SJCRH30 (cell line): ENCODE data around the gene CHST3. TPM values are rescaled to one million over a fixed set of nuclear protein-coding genes. Genes with fewer than 3 reads are reported as not detected.
"Not testable (repeated sequence)": the region's sequence is repeated elsewhere in the genome, so short reads cannot be mapped to it uniquely, and the experiment has no call there.

ENCODE experiments used
- DNase-seq, 2 experiments: peaks; one replicate each; pipeline ENCODE4 v3.0.0-alpha.2; 2015 to 2020
- H3K27ac ChIP-seq: fragments of 250-450 bp; sonication (Bioruptor Pico); 2 replicates; pipeline ENCODE4 v1.5.1; 2020; ENCODE audit warnings: mild to moderate bottlenecking, moderate library complexity
- H3K27me3 ChIP-seq: fragments of 250-450 bp; sonication (Bioruptor Pico); 2 replicates; pipeline ENCODE4 v1.5.1; 2020; ENCODE audit warnings: mild to moderate bottlenecking, moderate library complexity
- H3K36me3 ChIP-seq: fragments of 250-450 bp; sonication (Bioruptor Pico); 2 replicates; pipeline ENCODE4 v1.5.1; 2020; ENCODE audit warnings: mild to moderate bottlenecking, moderate library complexity
- H3K4me1 ChIP-seq: fragments of 250-450 bp; sonication (Bioruptor Pico); 2 replicates; pipeline ENCODE4 v1.5.1; 2020; ENCODE audit warnings: mild to moderate bottlenecking, moderate library complexity
- H3K4me3 ChIP-seq: fragments of 250-450 bp; sonication (Bioruptor Pico); 2 replicates; pipeline ENCODE4 v1.5.1; 2020; ENCODE audit warnings: mild to moderate bottlenecking, moderate library complexity
- H3K9me3 ChIP-seq: fragments of 250-450 bp; sonication (Bioruptor Pico); replicated peaks from 2 replicates; pipeline ENCODE4 v1.5.1; 2020; ENCODE audit warnings: mild to moderate bottlenecking, moderate library complexity
- total RNA-seq: library from RNA; depleted of rRNA; stranded (reverse); fragments of >200 nt; shearing (Covaris generic); gene quantifications from 2 replicates; pipeline ENCODE4 v1.2.3, GENCODE V29; 2014

CHST3 gene
- total RNA-seq, 1 experiment from 2014 or later: 10.1 TPM

DNA sequence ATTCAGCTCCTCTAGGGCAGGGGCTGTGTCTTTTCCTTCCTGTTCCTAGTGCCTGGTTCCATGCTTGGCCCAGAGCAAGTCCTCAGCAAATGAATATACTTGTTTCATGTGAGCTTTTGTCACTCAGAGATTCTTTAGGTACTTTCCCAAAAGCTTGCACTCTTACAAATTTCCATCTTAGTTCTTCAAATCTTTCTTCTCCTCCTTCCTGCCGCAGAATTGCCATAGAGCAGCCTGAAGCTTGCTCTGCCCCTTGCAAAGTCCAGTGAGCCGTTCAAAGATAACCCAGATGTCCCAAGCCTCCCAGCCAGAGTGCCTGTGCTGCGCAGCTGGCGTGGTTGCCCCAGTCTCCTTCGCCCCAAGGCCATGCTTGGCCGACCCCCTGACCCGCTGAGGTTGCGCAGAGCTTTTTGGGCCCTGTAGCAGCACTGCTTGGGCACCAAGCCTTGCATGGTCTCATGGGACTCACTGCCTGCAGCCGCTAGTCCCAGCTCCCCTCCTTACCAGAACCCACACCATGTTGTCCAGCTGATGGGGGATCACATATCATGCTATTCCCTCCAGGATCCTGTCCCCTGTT lies 20.7 kb downstream of the CHST3 start:
- Histone ChIP-seq H3K36me3 (no peaks in the 10 kb centered on the region), H3K27me3 (no peaks in the 10 kb centered on the region), H3K4me3 (no peak overlapping the region), H3K9me3 (no peaks in the 10 kb centered on the region), H3K4me1 (peaks cover 6% of the 10 kb centered on the region; the same call in 1 of the 2 replicates), H3K27ac (no peak overlapping the region)
- DNase-seq: no peak

DNA sequence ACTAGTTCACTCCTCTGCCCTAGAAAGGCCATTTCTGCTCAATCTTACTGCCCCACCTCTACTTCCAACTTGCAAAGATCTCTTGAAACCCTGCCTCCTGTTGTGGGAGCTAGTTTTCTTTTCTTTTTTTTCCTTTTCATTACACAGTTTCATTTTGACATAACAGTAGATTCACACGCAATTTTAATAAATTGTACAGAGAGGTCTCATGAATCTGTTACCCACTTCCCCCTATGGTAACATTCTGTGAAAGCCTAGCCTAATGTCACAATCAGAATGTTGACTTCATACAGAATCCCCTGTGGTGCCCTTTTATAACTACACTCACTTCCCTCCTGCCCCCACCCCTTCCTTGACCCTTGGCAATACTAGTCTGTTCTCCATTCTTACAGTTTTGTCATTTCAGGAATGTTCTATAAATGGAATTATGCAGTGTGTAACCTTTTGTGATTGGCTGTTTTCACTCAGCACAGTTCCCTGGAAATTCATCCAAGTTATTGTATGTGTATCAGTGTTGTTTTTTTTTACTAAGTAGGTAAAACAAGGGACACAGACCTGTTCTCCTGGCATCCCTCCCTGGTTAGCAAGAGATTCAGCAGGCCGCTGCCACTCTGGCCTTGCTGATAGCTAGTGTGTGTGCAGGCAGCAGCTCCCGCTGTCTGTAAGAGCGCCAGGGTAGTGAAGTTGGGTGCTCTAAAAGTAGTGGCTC lies 21.5 kb downstream of the CHST3 start:
- DNase-seq: no peak

DNA sequence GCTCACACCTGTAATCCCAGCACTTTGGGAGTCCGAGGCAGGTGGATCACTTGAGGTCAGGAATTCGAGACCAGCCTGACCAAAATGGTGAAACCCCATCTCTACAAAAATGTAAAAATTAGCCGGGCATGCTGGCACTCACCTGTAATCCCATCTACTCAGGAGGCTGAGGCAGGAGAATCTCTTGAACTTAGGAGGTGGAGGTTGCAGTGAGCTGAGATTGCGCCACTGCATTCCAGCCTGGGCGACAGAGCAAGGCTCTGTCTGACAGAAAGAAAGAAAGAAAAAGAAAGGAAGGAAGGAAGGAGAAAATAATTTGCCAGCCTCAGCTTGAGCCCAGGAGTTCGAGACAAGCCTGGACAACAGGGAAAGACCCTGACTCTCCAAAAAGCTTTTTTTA lies 24.7 kb downstream of the CHST3 start:
- H3K27ac ChIP-seq, H3K4me1 ChIP-seq, H3K27me3 ChIP-seq, H3K9me3 ChIP-seq, DNase-seq, H3K4me3 ChIP-seq, H3K36me3 ChIP-seq: not testable (repeated sequence)

More for the DNA sequence above, 21.5 kb downstream of the CHST3 start:
- Histone ChIP-seq H3K27me3 (no peaks in the 10 kb centered on the region), H3K9me3 (no peaks in the 10 kb centered on the region), H3K4me3 (no peak overlapping the region), H3K27ac (no peak overlapping the region), H3K4me1 (peaks cover 6% of the 10 kb centered on the region; the same call in 1 of the 2 replicates), H3K36me3 (no peaks in the 10 kb centered on the region)

DNA sequence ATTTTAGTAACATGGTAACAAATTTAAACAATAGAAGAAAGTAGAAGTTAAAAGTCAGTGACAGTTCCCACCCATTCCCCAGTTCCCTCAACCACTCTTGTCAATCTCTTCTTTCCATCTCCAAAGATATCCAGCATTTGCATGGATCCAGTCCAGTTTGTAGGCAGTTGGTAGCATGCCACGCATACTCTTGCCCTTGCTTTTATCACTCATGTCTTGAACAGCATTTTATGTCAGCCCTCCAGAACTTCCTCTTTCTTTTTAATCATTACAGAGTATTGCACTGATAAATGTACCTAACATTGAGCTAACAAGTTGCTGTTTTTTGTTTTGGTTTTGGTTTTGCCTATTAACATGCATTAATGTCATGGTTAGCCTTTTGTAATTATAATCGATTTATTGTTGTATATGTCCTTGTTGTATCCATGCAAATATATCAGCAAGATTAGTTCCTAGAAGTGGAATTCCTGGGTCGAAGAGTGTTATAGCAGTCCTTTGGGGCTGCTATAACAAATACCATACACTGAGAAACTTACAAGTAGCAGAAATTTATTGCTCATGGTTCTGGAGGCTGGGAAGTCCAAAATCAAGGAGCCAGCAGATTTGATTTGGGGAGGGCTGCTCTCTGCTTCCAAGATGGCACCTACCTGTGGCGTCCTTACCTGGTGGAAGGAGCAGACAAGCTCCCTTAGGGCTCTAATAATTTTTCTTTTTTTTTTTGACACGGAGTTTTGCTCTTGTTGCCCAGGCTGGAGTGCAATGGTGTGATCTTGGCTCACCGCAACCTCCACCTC lies 25.7 kb downstream of the CHST3 start:
- H3K4me1 ChIP-seq: no peaks in the 10 kb centered on the region
- DNase-seq: no peak
- no peak overlapping the region for H3K27ac ChIP-seq

DNA sequence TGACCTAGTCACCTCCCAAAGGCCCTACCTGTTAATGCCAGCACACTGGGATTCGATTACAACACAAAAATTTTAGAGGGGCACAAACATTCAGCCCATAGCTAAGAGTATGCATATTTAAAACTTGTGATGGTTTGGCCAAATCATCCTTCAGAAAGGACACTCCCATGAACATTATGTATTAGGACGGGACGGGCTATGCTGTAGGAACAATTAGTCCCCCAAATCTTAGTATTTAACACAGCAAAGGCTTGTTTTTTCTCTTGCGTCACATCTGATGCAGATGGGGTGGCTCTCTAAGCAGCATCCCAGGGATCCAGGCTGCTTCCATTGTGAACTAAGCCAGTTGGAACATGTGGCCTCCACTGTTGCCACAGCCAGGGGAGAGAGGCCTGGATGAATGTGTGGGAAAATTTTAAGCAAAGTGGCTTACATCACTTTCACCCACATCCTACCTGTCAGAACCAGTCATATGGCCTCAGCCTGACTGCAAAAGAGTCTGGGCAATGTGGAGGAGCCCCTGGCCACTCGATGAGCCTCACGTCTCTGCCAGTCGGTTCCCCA lies 26.6 kb downstream of the CHST3 start:
- no peaks in the 10 kb centered on the region for H3K36me3 ChIP-seq
- no peaks in the 10 kb centered on the region for H3K9me3 ChIP-seq
- no peaks in the 10 kb centered on the region for H3K27me3 ChIP-seq
- DNase-seq: no peak
- H3K4me3 ChIP-seq: no peak overlapping the region
- H3K4me1 ChIP-seq: no peaks in the 10 kb centered on the region
- H3K27ac ChIP-seq: no peak overlapping the region

More for the DNA sequence above, 25.7 kb downstream of the CHST3 start:
- H3K36me3 ChIP-seq: no peaks in the 10 kb centered on the region
- H3K27me3 ChIP-seq: no peaks in the 10 kb centered on the region
- H3K9me3 ChIP-seq: no peaks in the 10 kb centered on the region
- H3K4me3 ChIP-seq: no peak overlapping the region

DNA sequence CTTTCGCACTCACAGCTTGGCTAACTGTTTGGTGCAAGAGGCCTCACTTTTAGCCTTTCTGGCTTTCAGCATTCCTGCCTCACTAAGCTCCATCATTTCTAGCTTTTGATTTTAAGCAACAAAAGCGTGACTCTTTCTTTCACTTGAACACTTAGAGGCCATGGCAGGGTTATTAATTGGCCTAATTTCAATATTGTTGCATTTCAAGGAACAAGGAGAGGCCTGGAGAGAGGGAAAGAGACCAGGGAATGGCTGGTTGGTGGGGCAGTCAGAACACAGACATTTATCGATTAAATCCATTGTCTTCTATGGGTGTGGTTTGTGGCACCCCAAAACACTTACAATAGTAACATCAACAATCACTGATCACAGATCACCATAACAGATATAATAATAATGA lies 31.3 kb downstream of the CHST3 start:
- H3K36me3 ChIP-seq: no peaks in the 10 kb centered on the region
- no peaks in the 10 kb centered on the region for H3K9me3 ChIP-seq
- no peak overlapping the region for H3K27ac ChIP-seq
- no peaks in the 10 kb centered on the region for H3K27me3 ChIP-seq
- no peak overlapping the region for H3K4me3 ChIP-seq
- no peak for DNase-seq
- H3K4me1 ChIP-seq: peaks cover 16% of the 10 kb centered on the region

DNA sequence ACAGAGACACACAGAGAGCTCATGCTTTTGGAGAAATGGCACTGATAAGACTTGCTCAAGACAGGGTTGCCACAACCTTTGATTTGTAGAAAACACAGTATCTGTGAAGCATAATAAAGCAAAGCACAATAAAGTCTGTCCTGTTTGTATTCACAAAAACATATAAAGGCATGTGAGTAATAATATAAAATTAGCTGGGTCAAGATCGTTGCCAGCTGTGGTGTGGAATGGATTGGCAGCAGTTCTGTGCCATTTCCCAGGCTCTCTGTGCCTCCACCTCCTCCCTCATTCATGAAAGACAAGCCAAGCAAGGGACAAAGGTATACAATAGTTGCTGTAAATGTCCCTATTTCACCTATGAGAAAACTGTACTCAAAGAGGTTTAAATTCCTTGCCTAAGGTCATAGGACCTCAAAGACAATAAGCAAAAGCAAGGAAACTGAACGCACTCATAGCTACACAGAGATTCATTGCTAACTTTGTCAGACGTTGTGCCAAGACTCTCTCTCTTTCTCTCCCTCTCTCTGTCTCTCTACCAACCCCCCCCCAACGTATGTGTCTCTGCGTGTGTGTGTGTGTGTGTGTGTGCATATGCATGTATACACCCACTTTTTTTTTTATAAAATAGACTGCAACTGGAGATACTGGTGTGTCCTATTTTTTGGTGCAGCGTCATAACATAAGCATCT lies 31.8 kb downstream of the CHST3 start:
- DNase-seq: no peak
- H3K4me3 ChIP-seq: no peak overlapping the region
- no peaks in the 10 kb centered on the region for H3K36me3 ChIP-seq
- H3K27ac ChIP-seq: no peak overlapping the region
- H3K4me1 ChIP-seq: peaks cover 22% of the 10 kb centered on the region
- H3K9me3 ChIP-seq: no peaks in the 10 kb centered on the region
- H3K27me3 ChIP-seq: no peaks in the 10 kb centered on the region

DNA sequence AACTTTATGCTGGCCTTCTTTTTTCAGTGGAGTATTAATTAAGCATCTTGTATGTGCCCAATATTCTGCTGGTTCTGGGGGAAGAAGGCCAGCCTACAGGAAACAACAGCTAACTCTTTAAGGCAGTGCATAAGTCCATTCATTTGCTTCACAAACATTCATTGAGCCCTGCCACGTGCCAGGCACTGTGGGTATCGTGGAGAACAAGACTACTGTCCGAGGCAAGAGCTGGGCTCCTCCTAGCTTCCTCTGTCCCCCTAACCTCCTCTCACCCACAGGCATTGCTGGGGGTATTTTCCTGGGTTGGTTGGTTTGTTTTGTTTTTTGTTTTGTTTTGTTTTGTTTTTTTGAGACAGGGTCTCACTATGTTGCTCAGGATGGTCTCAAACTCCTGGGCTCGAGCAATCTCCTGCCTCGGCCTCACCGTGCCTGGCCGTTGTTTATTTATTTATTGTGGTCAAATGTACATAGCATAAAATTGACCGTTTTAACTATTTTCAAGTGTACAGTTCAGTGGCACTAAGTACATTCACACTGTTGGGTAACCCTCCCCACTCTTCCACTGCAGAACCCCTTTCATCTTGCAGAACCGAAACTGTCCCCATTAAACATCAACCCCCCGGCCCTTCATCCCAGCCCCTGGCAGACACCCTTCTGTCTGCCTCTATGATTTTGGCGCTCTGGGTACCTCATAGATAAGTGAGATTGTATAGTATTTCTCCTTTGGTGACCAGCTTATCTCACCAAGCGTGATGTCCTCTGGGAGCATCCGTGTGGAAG lies 32.6 kb downstream of the CHST3 start:
- Histone ChIP-seq H3K36me3 (no peaks in the 10 kb centered on the region), H3K9me3 (no peaks in the 10 kb centered on the region), H3K27ac (no peak overlapping the region), H3K4me1 (peaks cover 22% of the 10 kb centered on the region), H3K27me3 (no peaks in the 10 kb centered on the region), H3K4me3 (no peak overlapping the region)
- no peak for DNase-seq

DNA sequence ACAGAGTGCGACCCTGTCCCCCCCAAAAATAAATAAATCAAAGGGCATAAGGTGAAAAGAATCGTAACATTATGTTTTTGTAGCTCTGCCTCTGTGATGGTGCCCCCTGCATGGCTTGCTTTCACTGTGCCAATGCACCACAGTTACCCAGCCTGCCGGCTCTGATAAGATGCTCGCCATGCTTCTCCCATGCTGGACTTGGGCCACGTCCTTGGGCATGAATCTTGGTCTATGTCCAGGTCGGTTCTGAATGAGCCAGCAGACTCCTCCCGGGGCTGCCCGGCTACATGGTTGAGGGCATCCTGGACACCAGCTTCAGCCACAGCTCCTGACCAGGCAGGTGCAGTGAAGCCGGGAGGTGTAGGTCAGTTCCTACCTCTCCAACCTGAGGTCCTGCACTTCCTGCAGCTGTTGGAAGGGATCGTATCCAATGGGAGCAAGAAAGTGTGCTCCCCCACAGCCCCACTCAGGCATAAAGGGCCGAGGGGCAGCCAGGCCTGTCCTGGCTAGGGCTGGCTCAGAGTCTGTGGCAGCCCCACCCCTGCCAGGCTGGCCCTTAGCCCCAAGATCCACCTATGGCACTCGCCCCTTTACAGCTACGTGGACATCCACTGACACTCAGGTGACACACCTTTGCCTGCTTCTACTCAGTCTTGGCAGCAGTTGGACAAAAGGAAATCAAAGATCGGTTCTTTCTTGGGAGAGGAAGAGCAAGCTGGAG lies 34.1 kb downstream of the CHST3 start:
- Histone ChIP-seq H3K27ac (peak overlapping the region; percentile 79), H3K27me3 (no peaks in the 10 kb centered on the region)

DNA sequence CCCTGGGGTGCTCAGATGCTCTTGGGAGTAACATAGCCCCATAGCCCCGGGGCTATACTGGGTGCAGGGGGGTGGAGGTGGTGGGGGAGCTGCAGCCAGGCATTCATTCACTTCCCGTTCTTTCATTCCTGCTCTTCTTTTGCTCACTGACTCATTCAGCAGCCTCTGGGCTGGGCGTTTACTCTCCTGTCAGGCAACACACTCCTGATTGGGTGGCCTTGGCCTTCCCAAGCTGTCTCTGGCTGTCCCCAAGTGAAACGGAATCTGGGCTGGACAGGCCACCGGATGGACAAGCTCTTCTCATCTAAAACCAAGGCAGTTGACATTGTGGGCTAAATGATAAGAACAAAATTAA lies 34.6 kb downstream of the CHST3 start:
- DNase-seq: peak; percentile 62 to 70
- no peaks in the 10 kb centered on the region for H3K9me3 ChIP-seq
- peak overlapping the region; percentile 42 for H3K4me3 ChIP-seq
- no peaks in the 10 kb centered on the region for H3K27me3 ChIP-seq
- H3K4me1 ChIP-seq: peaks cover 22% of the 10 kb centered on the region
- H3K36me3 ChIP-seq: no peaks in the 10 kb centered on the region
- peak overlapping the region; percentile 79 for H3K27ac ChIP-seq

More for the DNA sequence above, 34.1 kb downstream of the CHST3 start:
- H3K4me1 ChIP-seq: peaks cover 22% of the 10 kb centered on the region
- DNase-seq: no peak
- H3K4me3 ChIP-seq: no peak overlapping the region
- H3K36me3 ChIP-seq: no peaks in the 10 kb centered on the region
- no peaks in the 10 kb centered on the region for H3K9me3 ChIP-seq

DNA sequence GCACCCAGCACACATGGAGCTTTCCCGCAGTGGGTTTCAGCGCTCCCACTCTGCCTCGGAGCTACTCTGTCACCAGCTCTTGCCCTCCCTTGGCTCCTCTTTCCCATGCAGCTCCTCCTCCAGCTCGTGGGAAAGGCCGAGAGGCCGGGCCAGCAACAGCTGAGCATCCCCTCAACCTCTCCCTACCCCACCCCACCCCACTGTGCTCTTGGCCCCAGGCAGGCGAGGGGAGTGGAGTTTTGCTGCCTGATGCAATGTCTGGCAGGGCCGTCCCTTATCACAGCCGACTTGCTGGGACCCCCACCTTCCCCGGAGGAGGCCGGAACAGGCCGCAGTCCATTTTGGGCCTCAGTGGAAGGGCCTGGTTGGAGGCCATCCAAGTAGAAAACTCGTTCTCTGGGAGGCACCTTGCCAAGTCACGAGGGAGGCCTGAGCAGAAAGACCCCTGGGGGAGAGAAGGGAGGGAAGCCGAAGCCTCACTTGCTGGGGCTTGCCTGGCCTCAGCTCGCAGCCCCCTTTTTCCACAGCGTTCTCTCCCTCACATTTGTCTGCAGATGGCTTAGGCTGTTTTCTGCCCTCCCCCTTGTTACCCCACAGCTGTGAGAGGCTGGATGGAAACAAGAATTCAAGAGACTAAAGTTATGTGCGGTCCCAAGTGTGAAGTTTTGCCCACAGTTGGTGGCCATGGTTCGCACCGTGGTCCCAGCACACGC lies 35.3 kb downstream of the CHST3 start:
- Histone ChIP-seq H3K4me1 (peaks cover 22% of the 10 kb centered on the region), H3K27me3 (no peaks in the 10 kb centered on the region), H3K36me3 (no peaks in the 10 kb centered on the region), H3K9me3 (no peaks in the 10 kb centered on the region), H3K4me3 (peak overlapping the region; percentile 42), H3K27ac (peak overlapping the region; percentile 79)
- DNase-seq: peak; percentile 92 to 94

DNA sequence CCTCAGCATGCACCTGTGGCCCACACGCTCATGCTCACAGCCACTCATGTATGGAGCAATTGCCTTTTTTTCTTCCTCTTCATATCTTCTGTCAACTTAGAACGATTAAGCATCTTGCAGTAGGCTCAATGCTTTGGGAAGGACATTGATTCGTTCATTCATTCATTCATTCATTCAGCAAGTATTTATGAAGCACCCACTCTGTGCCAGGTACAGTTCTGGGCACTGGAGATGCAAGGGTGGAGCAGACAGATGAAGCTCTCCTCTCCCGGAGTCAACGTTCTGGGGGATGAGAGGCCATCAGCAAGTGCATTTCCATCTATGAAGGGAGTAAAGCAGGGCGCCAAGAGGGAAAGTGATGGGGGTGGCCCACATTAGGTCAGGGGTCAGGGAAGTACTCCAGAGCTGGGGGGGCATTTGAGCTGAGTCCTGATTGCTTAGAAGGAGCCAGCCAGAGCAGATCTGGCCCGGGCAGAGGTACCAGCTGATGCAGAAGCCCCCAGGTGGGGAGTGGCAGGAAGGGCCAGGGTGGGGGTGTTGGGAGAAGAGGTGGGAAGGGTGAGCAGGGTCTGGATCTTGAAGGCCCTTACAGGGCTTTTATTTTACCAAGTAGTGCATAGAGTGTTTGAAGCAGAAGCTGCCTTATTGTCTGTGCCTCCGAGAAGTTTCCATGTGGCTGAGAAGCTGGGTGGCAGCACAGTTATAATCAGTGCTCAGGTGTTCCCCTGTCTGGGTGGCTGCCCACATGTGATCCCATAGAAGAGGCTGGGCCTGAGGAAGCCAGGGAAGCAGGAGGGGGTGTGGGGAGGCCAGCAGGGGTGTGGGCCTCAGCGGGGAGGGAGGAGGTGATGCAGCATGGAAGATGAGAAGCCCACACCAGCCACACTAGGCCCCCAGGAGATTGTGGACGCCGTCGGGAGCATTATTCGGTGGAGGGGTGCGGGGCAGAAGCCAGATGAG lies 36.2 kb downstream of the CHST3 start:
- peak overlapping the region; percentile 79 for H3K27ac ChIP-seq
- no peaks in the 10 kb centered on the region for H3K36me3 ChIP-seq
- peak overlapping the region; percentile 42 for H3K4me3 ChIP-seq
- DNase-seq: no peak
- peaks cover 22% of the 10 kb centered on the region for H3K4me1 ChIP-seq
- H3K27me3 ChIP-seq: no peaks in the 10 kb centered on the region
- H3K9me3 ChIP-seq: no peaks in the 10 kb centered on the region
